IPS DF 19.7 (cell line): ENCODE results near the gene KRTAP10-9.
"Not testable (repeated sequence)": the region's sequence is repeated elsewhere in the genome, so short reads cannot be mapped to it uniquely, and the experiment has no call there.

ENCODE experiments used
- DNase-seq: peaks from one replicate; pipeline ENCODE4 v3.0.0-alpha.2; 2013; ENCODE audit warnings: low read depth, low spot score

Gene KRTAP10-9

GRCh38 chr21:44614961-44615391 lies 11.9 kb upstream of the KRTAP10-9 start:
- DNase-seq: no peak

- DNase-seq: no peak
Measured at GRCh38 chr21:44615466-44615865, 11.4 kb upstream of the KRTAP10-9 start.

GRCh38 chr21:44615911-44616590 lies 10.8 kb upstream of the KRTAP10-9 start:
- no peak for DNase-seq

GRCh38 chr21:44616591-44616926 lies 10.3 kb upstream of the KRTAP10-9 start:
- no peak for DNase-seq

- no peak for DNase-seq
Measured at GRCh38 chr21:44617071-44617501, 9.8 kb upstream of the KRTAP10-9 start.

GRCh38 chr21:44618504-44618903 lies 8.4 kb upstream of the KRTAP10-9 start:
- DNase-seq: no peak

- no peak for DNase-seq
Measured at GRCh38 chr21:44618909-44619308, 8.0 kb upstream of the KRTAP10-9 start.

- DNase-seq: no peak
Measured at GRCh38 chr21:44619886-44620285, 7.0 kb upstream of the KRTAP10-9 start.

GRCh38 chr21:44623575-44623974 lies 3.3 kb upstream of the KRTAP10-9 start:
- DNase-seq: no peak

GRCh38 chr21:44625756-44626155 lies 1.1 kb upstream of the KRTAP10-9 start:
- DNase-seq: no peak

GRCh38 chr21:44626262-44626661 lies 631 bp upstream of the KRTAP10-9 start:
- DNase-seq: no peak

- DNase-seq: not testable (repeated sequence)
Measured at GRCh38 chr21:44627181-44627822, 409 bp downstream of the KRTAP10-9 start.

GRCh38 chr21:44627831-44628233 lies 939 bp downstream of the KRTAP10-9 start:
- DNase-seq: not testable (repeated sequence)

GRCh38 chr21:44628707-44629391 lies 2.0 kb downstream of the KRTAP10-9 start:
- no peak for DNase-seq

- no peak for DNase-seq
Measured at GRCh38 chr21:44630440-44630839, 3.5 kb downstream of the KRTAP10-9 start.

- DNase-seq: no peak
Measured at GRCh38 chr21:44632067-44632466, 5.2 kb downstream of the KRTAP10-9 start.

GRCh38 chr21:44636209-44637017 lies 9.5 kb downstream of the KRTAP10-9 start:
- no peak for DNase-seq

GRCh38 chr21:44637018-44637850 lies 10.3 kb downstream of the KRTAP10-9 start, which contains the start of gene KRTAP10-10:
Gene KRTAP10-10, plus strand, starts transcription at chr21:44637356. Its CDS starts 62 bp downstream, at chr21:44637418.
- no peak for DNase-seq

- DNase-seq: not testable (repeated sequence)
Measured at GRCh38 chr21:44637851-44638348, 11.0 kb downstream of the KRTAP10-9 start.

- not testable (repeated sequence) for DNase-seq
Measured at GRCh38 chr21:44638506-44639330, 11.8 kb downstream of the KRTAP10-9 start.
